Lower lobe of right lung (tissue), 2 donors: ENCODE data around the gene MAGOH. TPM values are rescaled to one million over a fixed set of nuclear protein-coding genes. Genes with fewer than 3 reads are reported as not detected.

Source experiments
- ATAC-seq, 2 donors: fragments of 200-7000 bp; cut with Tn5 transposase; one replicate each; pipeline ENCODE4 v1.9.1; 2020 to 2022; ENCODE audit warnings: mild to moderate bottlenecking in 2 of 2, moderate library complexity in 2 of 2
- DNase-seq: peaks from one replicate; pipeline ENCODE4 v3.0.0-alpha.2; 2020
- H3K27ac ChIP-seq: fragments of 200-600 bp; one replicate; pipeline ENCODE4 v1.8.0; 2022
- H3K27me3 ChIP-seq: fragments of 200-600 bp; one replicate; pipeline ENCODE4 v1.8.0; 2022; ENCODE audit warnings: low read depth
- H3K36me3 ChIP-seq: fragments of 200-600 bp; one replicate; pipeline ENCODE4 v1.8.0; 2022; ENCODE audit warnings: mild to moderate bottlenecking
- H3K4me1 ChIP-seq: fragments of 200-600 bp; one replicate; pipeline ENCODE4 v1.8.0; 2022
- H3K4me3 ChIP-seq: fragments of 200-600 bp; one replicate; pipeline ENCODE4 v1.8.0; 2022; ENCODE audit warnings: mild to moderate bottlenecking
- H3K9me3 ChIP-seq: fragments of 200-600 bp; one replicate; pipeline ENCODE4 v1.8.0; 2022
- CTCF ChIP-seq: fragments of 200-600 bp; IDR thresholded peaks from one replicate; pipeline ENCODE4 v1.8.0; 2022; ENCODE audit warnings: antibody characterized with exemption, mild to moderate bottlenecking
- intact Hi-C: fragments of 100-400 bp; cut with DNase I; formaldehyde crosslinking; loops from one replicate; pipeline ENCODE4 v1.11.0; 2022
- total RNA-seq: library from RNA; stranded (reverse); fragmentation: NEBNext Ultra II Directional; extraction: Animal tissue kit (Norgen Biotek cat#: 25700); gene quantifications from one replicate; pipeline ENCODE4 v1.2.1, GENCODE V29; 2021
- donor health status: DM: no; HTN: yes; CAD: no; lungs with severe emphysema.

The MAGOH gene
- total RNA-seq, 1 donor from 2014 or later = 34.4 TPM

GRCh38 chr1:53180226-53180625 lies 58.1 kb downstream of the MAGOH start:
- no peak for TF ChIP-seq CTCF
- Histone ChIP-seq H3K9me3 (no peaks in the 10 kb centered on the region), H3K36me3 (no peaks in the 10 kb centered on the region), H3K27me3 (no peaks in the 10 kb centered on the region), H3K4me1 (peaks cover 32% of the 10 kb centered on the region), H3K27ac (no peak overlapping the region), H3K4me3 (no peak overlapping the region)
- intact Hi-C loops = no loop called here
- ATAC-seq = no peak
- no peak for DNase-seq

Other genes with a start within 250 kb of the MAGOH start
- 64.0 TPM for gene PODN, start 176.3 kb downstream of the MAGOH start, total RNA-seq
- 0.68 TPM for gene SLC1A7, start 95.9 kb downstream of the MAGOH start, total RNA-seq
- 26.3 TPM for gene CPT2, start 41.7 kb downstream of the MAGOH start, total RNA-seq
- gene CZIB, start 17.9 kb downstream of the MAGOH start, total RNA-seq = 60.2 TPM
- gene LRP8, start 89.6 kb upstream of the MAGOH start, total RNA-seq = 9.2 TPM
- gene DMRTB1, start 220.9 kb upstream of the MAGOH start, total RNA-seq = not detected